RCC 7860 (cell line): ENCODE measurements around the gene RNF169.

Source experiments
- DNase-seq: peaks from one replicate; pipeline ENCODE4 v3.0.0-alpha.2; 2015; ENCODE audit warnings: low spot score
- FAIRE-seq: peaks from 2 replicates; lab custom pipeline; 2012; peaks lifted over from hg19 to GRCh38; lab: Jason Lieb, UNC

RNF169 gene

GRCh38 chr11:74748211-74749126 is at the start of gene RNF169:
Gene RNF169, plus strand, starts transcription at chr11:74748849. Its CDS starts 32 bp downstream, at chr11:74748881.
- FAIRE-seq, result peak; percentile 79

GRCh38 chr11:74699615-74700396 is 48.8 kb upstream of the RNF169 start:
- FAIRE-seq (no peak), DNase-seq (no peak)

More at GRCh38 chr11:74748211-74749126, at the start of gene RNF169:
- peak; percentile 83 for DNase-seq

- FAIRE-seq (no peak), DNase-seq (no peak)
Measured at GRCh38 chr11:74701351-74701750, 47.3 kb upstream of the RNF169 start.

GRCh38 chr11:74702383-74703007 is 46.2 kb upstream of the RNF169 start:
- DNase-seq (peak; percentile 52), FAIRE-seq (no peak)

- DNase-seq, result no peak
- no peak for FAIRE-seq
Measured at GRCh38 chr11:74703211-74703610, 45.4 kb upstream of the RNF169 start.

- DNase-seq, result no peak
- FAIRE-seq, result no peak
Measured at GRCh38 chr11:74707182-74707581, 41.5 kb upstream of the RNF169 start.

GRCh38 chr11:74707602-74708510 is 40.8 kb upstream of the RNF169 start:
- no peak for DNase-seq
- no peak for FAIRE-seq

- FAIRE-seq, result no peak
- DNase-seq, result no peak
Measured at GRCh38 chr11:74709175-74709574, 39.5 kb upstream of the RNF169 start.

GRCh38 chr11:74710281-74710938 is 38.2 kb upstream of the RNF169 start:
- FAIRE-seq (no peak), DNase-seq (no peak)

GRCh38 chr11:74713686-74714085 is 35.0 kb upstream of the RNF169 start:
- FAIRE-seq (no peak), DNase-seq (no peak)

- FAIRE-seq, result no peak
Measured at GRCh38 chr11:74714904-74715303, 33.7 kb upstream of the RNF169 start.

GRCh38 chr11:74717221-74717969 is 31.3 kb upstream of the RNF169 start:
- no peak for FAIRE-seq
- no peak for DNase-seq

More at GRCh38 chr11:74714904-74715303, 33.7 kb upstream of the RNF169 start:
- no peak for DNase-seq

GRCh38 chr11:74719011-74719410 is 29.6 kb upstream of the RNF169 start:
- FAIRE-seq (no peak), DNase-seq (no peak)

GRCh38 chr11:74720596-74721478 is 27.8 kb upstream of the RNF169 start:
- no peak for FAIRE-seq
- DNase-seq, result no peak

GRCh38 chr11:74721479-74721835 is 27.2 kb upstream of the RNF169 start:
- DNase-seq (no peak), FAIRE-seq (no peak)

GRCh38 chr11:74723511-74723910 is 25.1 kb upstream of the RNF169 start:
- FAIRE-seq, result no peak
- DNase-seq, result no peak

GRCh38 chr11:74725701-74726100 is 22.9 kb upstream of the RNF169 start:
- DNase-seq (no peak), FAIRE-seq (no peak)

GRCh38 chr11:74726547-74727182 is 22.0 kb upstream of the RNF169 start:
- DNase-seq (peak; percentile 37), FAIRE-seq (no peak)
